ENCODE results near the gene NAALADL1.

NAALADL1 gene, protein sequence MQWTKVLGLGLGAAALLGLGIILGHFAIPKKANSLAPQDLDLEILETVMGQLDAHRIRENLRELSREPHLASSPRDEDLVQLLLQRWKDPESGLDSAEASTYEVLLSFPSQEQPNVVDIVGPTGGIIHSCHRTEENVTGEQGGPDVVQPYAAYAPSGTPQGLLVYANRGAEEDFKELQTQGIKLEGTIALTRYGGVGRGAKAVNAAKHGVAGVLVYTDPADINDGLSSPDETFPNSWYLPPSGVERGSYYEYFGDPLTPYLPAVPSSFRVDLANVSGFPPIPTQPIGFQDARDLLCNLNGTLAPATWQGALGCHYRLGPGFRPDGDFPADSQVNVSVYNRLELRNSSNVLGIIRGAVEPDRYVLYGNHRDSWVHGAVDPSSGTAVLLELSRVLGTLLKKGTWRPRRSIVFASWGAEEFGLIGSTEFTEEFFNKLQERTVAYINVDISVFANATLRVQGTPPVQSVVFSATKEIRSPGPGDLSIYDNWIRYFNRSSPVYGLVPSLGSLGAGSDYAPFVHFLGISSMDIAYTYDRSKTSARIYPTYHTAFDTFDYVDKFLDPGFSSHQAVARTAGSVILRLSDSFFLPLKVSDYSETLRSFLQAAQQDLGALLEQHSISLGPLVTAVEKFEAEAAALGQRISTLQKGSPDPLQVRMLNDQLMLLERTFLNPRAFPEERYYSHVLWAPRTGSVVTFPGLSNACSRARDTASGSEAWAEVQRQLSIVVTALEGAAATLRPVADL

DNA sequence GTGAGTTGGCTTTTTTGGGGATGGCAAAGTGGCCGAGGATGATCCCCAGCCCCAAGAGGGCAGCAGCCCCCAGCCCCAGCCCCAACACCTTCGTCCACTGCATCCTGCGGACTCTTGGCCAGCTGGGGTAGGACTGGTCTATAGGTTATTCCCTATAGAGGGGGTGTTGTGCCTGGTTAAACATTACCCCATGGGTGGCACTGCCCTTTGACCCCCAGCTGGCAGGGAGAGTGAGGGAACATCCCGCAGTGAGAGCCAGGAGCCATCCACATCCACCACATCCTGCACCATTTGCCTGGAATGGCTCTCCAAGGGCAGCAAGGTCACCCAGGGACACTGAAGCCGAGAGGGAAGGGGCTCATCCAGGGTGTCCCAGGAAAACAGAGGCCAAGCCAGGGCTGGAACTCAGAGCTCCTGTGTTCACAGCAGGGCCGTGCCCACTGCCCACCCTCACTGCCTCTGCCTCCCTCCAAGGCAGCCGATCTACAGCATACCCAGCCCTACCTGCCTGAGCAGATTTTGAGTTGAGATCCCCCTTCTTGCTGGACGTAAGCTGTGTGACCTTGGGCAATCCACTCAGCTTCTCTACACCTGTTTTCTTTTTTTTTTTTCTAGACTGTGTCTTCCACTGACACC is at the start of gene NAALADL1:
Gene NAALADL1 (minus strand): TSS at position 135 of the 636 bp plus-strand sequence. CDS start 32 bp downstream, at position 103.
- H3K4me3 ChIP-seq (ENCODE audit: control insufficient read depth, low read depth, low read length) = no peak within 1 kb of the TSS
- TF ChIP-seq, protein P1, sequence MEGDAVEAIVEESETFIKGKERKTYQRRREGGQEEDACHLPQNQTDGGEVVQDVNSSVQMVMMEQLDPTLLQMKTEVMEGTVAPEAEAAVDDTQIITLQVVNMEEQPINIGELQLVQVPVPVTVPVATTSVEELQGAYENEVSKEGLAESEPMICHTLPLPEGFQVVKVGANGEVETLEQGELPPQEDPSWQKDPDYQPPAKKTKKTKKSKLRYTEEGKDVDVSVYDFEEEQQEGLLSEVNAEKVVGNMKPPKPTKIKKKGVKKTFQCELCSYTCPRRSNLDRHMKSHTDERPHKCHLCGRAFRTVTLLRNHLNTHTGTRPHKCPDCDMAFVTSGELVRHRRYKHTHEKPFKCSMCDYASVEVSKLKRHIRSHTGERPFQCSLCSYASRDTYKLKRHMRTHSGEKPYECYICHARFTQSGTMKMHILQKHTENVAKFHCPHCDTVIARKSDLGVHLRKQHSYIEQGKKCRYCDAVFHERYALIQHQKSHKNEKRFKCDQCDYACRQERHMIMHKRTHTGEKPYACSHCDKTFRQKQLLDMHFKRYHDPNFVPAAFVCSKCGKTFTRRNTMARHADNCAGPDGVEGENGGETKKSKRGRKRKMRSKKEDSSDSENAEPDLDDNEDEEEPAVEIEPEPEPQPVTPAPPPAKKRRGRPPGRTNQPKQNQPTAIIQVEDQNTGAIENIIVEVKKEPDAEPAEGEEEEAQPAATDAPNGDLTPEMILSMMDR (IDR thresholded peaks at IDR 0.05; ENCODE audit: control insufficient read depth, insufficient read depth, low read depth, low read length, missing control alignments) = no peak
- DNase-seq (ENCODE audit: low read depth) = no peak

DNA sequence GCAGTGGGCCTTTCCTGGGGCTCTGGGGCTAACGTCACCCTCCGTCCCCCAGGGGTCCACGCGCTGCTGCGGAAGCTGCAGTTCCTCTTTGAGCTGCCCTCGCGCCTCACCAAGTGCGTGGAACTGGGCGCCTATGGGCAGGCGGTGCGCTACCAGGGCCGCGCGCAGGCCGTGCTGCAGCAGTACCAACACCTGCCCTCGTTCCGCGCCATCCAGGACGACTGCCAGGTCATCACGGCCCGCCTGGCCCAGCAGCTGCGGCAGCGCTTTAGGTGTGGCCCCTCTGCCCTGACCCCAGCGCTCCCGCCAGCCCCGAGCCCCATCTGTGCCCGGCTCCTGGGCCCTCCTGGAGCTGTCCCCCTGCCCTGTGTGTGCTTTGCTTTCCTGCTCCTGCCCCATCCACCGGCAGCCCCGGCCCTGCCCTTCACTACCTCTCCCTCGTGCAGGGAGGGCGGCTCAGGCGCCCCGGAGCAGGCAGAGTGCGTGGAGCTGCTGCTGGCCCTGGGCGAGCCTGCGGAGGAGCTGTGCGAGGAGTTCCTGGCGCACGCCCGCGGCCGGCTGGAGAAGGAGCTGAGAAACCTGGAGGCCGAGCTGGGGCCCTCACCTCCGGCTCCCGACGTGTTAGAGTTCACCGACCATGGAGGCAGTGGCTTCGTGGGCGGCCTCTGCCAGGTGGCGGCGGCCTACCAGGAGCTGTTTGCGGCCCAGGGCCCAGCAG is 49.6 kb upstream of the NAALADL1 start:
- TF ChIP-seq, protein P1 (IDR thresholded peaks at IDR 0.05; ENCODE audit: control insufficient read depth, insufficient read depth, low read depth, low read length, missing control alignments) = no peak
- H3K4me3 ChIP-seq (ENCODE audit: control insufficient read depth, low read depth, low read length) = no peak overlapping the region
- no peak for DNase-seq (ENCODE audit: low read depth)

DNA sequence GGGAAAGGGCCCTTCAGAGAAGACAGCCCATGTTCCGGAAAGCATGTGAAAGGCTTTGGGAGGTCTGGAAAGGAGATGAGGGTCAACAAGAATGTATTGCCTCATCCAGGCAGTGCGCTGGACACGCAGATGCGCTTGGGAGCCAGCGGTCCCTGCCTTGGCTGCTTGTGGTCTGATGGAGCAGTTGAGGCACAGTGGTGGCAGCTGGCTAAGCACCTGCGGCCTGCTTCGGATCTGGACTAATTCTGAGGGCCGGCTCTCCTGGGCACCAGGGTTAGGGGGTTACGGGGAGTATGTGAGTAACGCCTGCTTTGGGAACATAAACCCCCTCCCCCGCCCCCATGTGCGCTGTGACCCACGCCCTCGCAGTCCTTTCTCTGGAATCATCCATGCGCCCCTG is 48.7 kb upstream of the NAALADL1 start:
- no peak overlapping the region for H3K4me3 ChIP-seq (ENCODE audit: control insufficient read depth, low read depth, low read length)

DNA sequence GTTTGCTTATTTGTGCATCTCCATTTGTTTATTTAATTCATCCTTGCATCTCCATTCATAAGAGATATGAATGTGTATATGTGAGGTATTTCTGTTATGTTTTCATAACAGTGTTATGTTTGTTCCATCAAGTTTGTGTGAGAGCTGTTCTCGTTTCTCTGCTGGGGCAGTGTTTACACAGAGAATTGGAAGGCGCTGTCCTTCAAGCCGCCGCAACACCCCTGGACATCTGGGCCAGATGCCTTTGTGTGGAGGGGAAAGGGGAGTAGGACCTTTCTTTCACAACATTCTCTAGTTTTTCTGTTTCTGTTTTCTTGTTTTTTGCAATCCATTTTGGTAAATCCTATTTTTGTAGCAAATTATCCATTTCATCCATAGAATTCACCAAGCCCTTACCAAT is 46.3 kb upstream of the NAALADL1 start:
- TF ChIP-seq, protein P1 (IDR thresholded peaks at IDR 0.05; ENCODE audit: control insufficient read depth, insufficient read depth, low read depth, low read length, missing control alignments) = no peak
- no peak for DNase-seq (ENCODE audit: low read depth)
- no peak overlapping the region for H3K4me3 ChIP-seq (ENCODE audit: control insufficient read depth, low read depth, low read length)

More for the DNA sequence above, 48.7 kb upstream of the NAALADL1 start:
- no peak for DNase-seq (ENCODE audit: low read depth)
- TF ChIP-seq, protein P1 (IDR thresholded peaks at IDR 0.05; ENCODE audit: control insufficient read depth, insufficient read depth, low read depth, low read length, missing control alignments) = no peak

DNA sequence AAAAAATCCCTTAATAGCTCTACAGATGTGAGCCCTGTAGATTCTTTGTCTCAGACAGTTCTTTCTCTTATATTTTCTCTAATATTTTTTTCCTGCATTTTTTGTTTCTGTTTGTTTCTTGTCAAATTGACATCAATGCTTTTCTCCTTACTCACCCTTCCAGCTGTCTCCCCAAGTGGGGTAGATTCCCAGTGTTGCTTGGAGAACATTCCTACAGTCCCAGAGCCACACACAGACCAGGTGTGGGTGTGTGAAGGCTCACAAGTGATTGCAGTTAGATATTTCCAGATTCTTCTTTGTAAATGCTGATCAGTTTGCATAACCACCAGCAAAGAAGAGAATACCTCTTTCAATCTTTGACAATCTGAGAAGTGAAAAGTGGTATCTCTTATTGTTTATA is 45.1 kb upstream of the NAALADL1 start:
- no peak for DNase-seq (ENCODE audit: low read depth)
- H3K4me3 ChIP-seq (ENCODE audit: control insufficient read depth, low read depth, low read length) = no peak overlapping the region
- TF ChIP-seq, protein P1 (IDR thresholded peaks at IDR 0.05; ENCODE audit: control insufficient read depth, insufficient read depth, low read depth, low read length, missing control alignments) = no peak
